Neural crest cell (in vitro differentiated cells): Measurements from ENCODE around the gene MEGF8. TPM values are rescaled to one million over a fixed set of nuclear protein-coding genes. Genes with fewer than 3 reads are reported as not detected.
A peak's percentile ranks its signal among the peaks of the same experiment; 100 is the strongest.

ENCODE experiments used
- DNase-seq: peaks from one replicate; pipeline ENCODE4 v3.0.0; 2021; ENCODE audit warnings: low read depth, mixed read lengths, low spot score
- H3K27ac Mint-ChIP-seq: one replicate; pipeline ENCODE4 v1.8.0; 2021; ENCODE audit warnings: mild to moderate bottlenecking, mixed read lengths; ENCODE audit not compliant: unreplicated experiment
- H3K27me3 Mint-ChIP-seq: 2 replicates; pipeline ENCODE4 v1.8.0; 2021; ENCODE audit warnings: low read depth, mild to moderate bottlenecking, mixed read lengths
- H3K36me3 Mint-ChIP-seq: 2 replicates; pipeline ENCODE4 v1.8.0; 2021; ENCODE audit warnings: low read depth, mild to moderate bottlenecking, mixed read lengths
- H3K4me1 Mint-ChIP-seq: 2 replicates; pipeline ENCODE4 v1.8.0; 2021; ENCODE audit warnings: mixed read lengths
- H3K4me3 Mint-ChIP-seq: one replicate; pipeline ENCODE4 v1.8.0; 2021; ENCODE audit warnings: mild to moderate bottlenecking, mixed read lengths
- H3K9me3 Mint-ChIP-seq: 2 replicates; pipeline ENCODE4 v1.8.0; 2021; ENCODE audit warnings: mixed read lengths
- CTCF ChIP-seq: fragments of 200-600 bp; sonication (generic); conservative IDR thresholded peaks from 2 replicates; pipeline ENCODE4 v1.5.0; 2021; ENCODE audit warnings: antibody characterized with exemption, mild to moderate bottlenecking
- total RNA-seq: library from RNA; stranded (reverse); gene quantifications from 2 replicates; pipeline ENCODE4 v1.2.1, GENCODE V29; 2021

The MEGF8 gene
- total RNA-seq, 1 donor from 2014 or later: 39.2 TPM

DNA sequence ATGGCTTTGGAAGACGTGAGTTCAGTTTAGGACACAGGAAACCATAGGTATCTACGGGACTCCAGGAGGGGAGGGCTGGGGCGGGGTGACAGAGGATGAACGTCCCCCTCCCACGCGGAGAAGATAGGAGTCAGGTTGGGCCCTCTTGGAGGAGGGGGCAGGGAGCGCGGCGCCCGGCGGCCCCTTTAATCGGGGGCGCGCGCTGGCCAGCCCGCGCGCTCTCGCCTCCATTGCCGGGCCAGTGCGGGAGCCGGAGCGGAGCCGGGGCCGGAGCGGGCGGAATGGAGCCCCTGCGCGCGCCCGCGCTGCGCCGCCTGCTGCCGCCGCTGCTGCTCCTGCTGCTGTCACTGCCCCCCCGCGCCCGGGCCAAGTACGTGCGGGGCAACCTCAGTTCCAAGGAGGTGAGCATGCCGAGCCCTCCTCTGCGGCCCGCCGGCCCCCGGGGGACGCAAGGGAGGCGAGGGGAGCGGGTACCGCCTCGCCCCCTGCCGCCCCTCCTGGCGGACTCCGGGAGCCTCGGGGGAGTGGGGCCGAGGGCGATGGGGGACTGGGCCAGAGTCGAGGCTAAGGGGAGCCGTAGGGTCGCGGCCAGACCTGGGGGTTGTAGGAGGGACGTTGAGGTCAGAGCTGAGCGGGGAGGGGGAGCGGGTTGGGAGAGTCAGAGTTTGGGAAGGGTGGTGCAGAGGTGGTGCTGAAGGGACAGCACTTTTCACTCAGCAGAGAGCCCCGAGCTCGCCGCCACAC, 12.2 kb upstream of the MEGF8 start, which contains the start of gene TMEM145:
TSS of gene TMEM145 (plus strand) at position 214 of the 744 bp plus-strand sequence. CDS start at position 282, 68 bp downstream.
- Mint-ChIP-seq H3K4me1 (peaks cover 27% of the 10 kb centered on the region), H3K27me3 (peaks cover 21% of the 10 kb centered on the region), H3K36me3 (no peaks in the 10 kb centered on the region), H3K27ac (no peak within 1 kb of the TSS), H3K4me3 (peak within 1 kb of the TSS; percentile 76), H3K9me3 (no peaks in the 10 kb centered on the region)
- DNase-seq: peak; percentile 49
- TF ChIP-seq CTCF: peak; percentile 37

- peaks cover 21% of the 10 kb centered on the region for H3K27me3 Mint-ChIP-seq
- no peaks in the 10 kb centered on the region for H3K9me3 Mint-ChIP-seq
- no peak for TF ChIP-seq CTCF
Observed at GRCh38 chr19:42313840-42314755, 11.3 kb upstream of the MEGF8 start.

DNA sequence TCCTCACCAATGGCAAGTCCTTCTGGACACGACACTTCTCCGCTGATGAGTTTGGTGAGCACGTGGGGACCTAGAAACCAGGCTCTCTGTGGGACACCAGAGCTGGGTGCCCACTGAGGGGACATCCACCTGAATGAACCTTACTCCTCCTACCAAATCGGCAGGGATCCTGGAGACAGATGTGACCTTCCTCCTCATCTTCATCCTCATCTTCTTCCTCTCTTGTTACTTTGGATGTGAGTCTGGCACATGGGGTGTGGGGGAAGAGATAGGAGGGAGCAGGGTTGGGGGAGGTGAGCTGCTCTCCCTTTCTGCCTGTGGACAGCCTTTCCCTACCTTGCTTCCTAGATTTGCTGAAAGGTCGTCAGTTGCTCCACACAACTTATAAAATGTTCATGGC, 10.4 kb upstream of the MEGF8 start:
- peak overlapping the region; percentile 53 for H3K4me3 Mint-ChIP-seq
- H3K27me3 Mint-ChIP-seq: peaks cover 22% of the 10 kb centered on the region
- no peak for DNase-seq
- no peaks in the 10 kb centered on the region for H3K9me3 Mint-ChIP-seq
- H3K4me1 Mint-ChIP-seq: peaks cover 27% of the 10 kb centered on the region
- no peak overlapping the region for H3K27ac Mint-ChIP-seq
- H3K36me3 Mint-ChIP-seq: no peaks in the 10 kb centered on the region
- TF ChIP-seq CTCF: no peak

More at GRCh38 chr19:42313840-42314755, 11.3 kb upstream of the MEGF8 start:
- Mint-ChIP-seq H3K36me3 (no peaks in the 10 kb centered on the region), H3K4me1 (peaks cover 27% of the 10 kb centered on the region), H3K27ac (no peak overlapping the region), H3K4me3 (peak overlapping the region; percentile 76)
- no peak for DNase-seq

GRCh38 chr19:42316223-42317211, 8.9 kb upstream of the MEGF8 start:
- TF ChIP-seq CTCF: no peak
- Mint-ChIP-seq H3K27ac (no peak overlapping the region), H3K4me3 (peak overlapping the region; percentile 39), H3K27me3 (peaks cover 37% of the 10 kb centered on the region), H3K9me3 (no peaks in the 10 kb centered on the region), H3K36me3 (no peaks in the 10 kb centered on the region), H3K4me1 (peaks cover 27% of the 10 kb centered on the region)
- DNase-seq: no peak

DNA sequence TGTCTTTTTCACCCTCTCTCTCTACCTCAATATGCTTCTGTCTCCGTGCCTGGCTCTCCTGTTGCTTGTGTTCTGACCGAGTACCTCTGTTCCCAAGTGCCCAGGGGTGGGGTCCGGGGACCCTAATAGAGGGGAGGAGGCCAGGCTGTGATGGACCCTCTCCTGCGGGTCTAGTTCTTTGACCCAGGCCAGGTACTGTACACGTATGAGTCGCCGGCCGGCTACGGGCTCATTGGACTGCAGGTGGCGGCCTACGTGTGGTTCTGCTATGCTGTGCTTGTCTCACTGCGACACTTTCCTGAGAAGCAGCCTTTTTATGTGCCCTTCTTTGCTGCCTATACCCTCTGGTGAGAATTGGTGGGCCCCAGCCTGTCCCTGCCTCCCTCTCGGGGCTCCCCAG, 7.9 kb upstream of the MEGF8 start:
- Mint-ChIP-seq H3K27ac (no peak overlapping the region), H3K27me3 (peaks cover 47% of the 10 kb centered on the region), H3K4me1 (peaks cover 20% of the 10 kb centered on the region), H3K36me3 (no peaks in the 10 kb centered on the region), H3K4me3 (no peak overlapping the region), H3K9me3 (no peaks in the 10 kb centered on the region)
- DNase-seq: no peak
- TF ChIP-seq CTCF: no peak
